H1 (cell line): ENCODE measurements around the gene WDR49. TPM values are rescaled to one million over a fixed set of nuclear protein-coding genes. Genes with fewer than 3 reads are reported as not detected.

ENCODE experiments used
- CTCF ChIA-PET: fragments of 300-600 bp; sonication (Branson Sonifier 250); formaldehyde crosslinking; loops from one replicate; lab custom pipeline; 2021; ENCODE audit not compliant: partially characterized antibody; lab: Charles Lee
- POLR2A ChIA-PET: fragments of 300-600 bp; sonication (Branson Sonifier 250); formaldehyde crosslinking; loops from one replicate; lab custom pipeline; 2021; ENCODE audit warnings: inconsistent platforms; ENCODE audit not compliant: partially characterized antibody; lab: Charles Lee
- DNase-seq, 2 experiments: peaks; one replicate each; pipeline versions ENCODE4 v3.0.0 to v3.0.0-alpha.2; 2010 to 2022; ENCODE audit warnings: low spot score in 2 of 2, low read depth in 1 of 2, mixed read lengths in 1 of 2
- FAIRE-seq: peaks from 2 replicates; lab custom pipeline; 2011; peaks lifted over from hg19 to GRCh38; lab: Jason Lieb, UNC
- H2AFZ ChIP-seq: 2 replicates; pipeline ENCODE4 v1.8.1; 2012; ENCODE audit warnings: low read length, inconsistent platforms
- H2AK5ac ChIP-seq: 2 replicates; pipeline ENCODE4 v1.6.1; 2013; ENCODE audit warnings: low read depth, low read length
- H2BK120ac ChIP-seq: replicated peaks from 2 replicates; pipeline ENCODE3; 2013; ENCODE audit warnings: low read depth, low read length, inconsistent platforms
- H2BK12ac ChIP-seq: 2 replicates; pipeline ENCODE4 v1.6.1; 2013; ENCODE audit warnings: low read depth, low read length
- H2BK15ac ChIP-seq: 2 replicates; pipeline ENCODE4 v1.6.1; 2013; ENCODE audit warnings: low read length
- H2BK20ac ChIP-seq: 2 replicates; pipeline ENCODE4 v1.6.1; 2013; ENCODE audit warnings: low read length
- H2BK5ac ChIP-seq: 2 replicates; pipeline ENCODE4 v1.6.1; 2013; ENCODE audit warnings: low read depth, low read length
- H3K14ac ChIP-seq: 2 replicates; pipeline ENCODE4 v1.6.1; 2013; ENCODE audit warnings: inconsistent platforms; ENCODE audit not compliant: insufficient read length
- H3K18ac ChIP-seq: 2 replicates; pipeline ENCODE4 v1.6.1; 2013; ENCODE audit warnings: low read length; ENCODE audit errors: extremely low read depth
- H3K23ac ChIP-seq: 2 replicates; pipeline ENCODE4 v1.6.1; 2013; ENCODE audit warnings: inconsistent platforms; ENCODE audit not compliant: insufficient read length
- H3K23me2 ChIP-seq: 2 replicates; pipeline ENCODE4 v1.6.1; 2013; ENCODE audit warnings: low read depth, low read length
- H3K27ac ChIP-seq: 2 replicates; pipeline ENCODE4 v1.6.1; 2011; ENCODE audit warnings: low read depth, low read length, inconsistent platforms
- H3K27me3 ChIP-seq, 4 experiments: replicated peaks in 1 of 4; 1 replicate in 1 of 4; 2 replicates in 3 of 4; pipeline versions ENCODE4 v1.6.1 to v1.8.1; 2011 to 2013; ENCODE audit warnings: low read length in 3 of 4, mild to moderate bottlenecking in 3 of 4, inconsistent platforms in 2 of 4, mixed read lengths in 2 of 4, moderate library complexity in 1 of 4; ENCODE audit not compliant: control insufficient read depth in 3 of 4, insufficient read depth in 3 of 4; ENCODE audit errors: extremely low read depth in 1 of 4
- H3K36me3 ChIP-seq, 4 experiments: 2 replicates each; pipeline versions ENCODE4 v1.6.1 to v1.8.1; 2011 to 2013; ENCODE audit warnings: mild to moderate bottlenecking in 4 of 4, low read length in 3 of 4, moderate library complexity in 2 of 4, control low read depth in 1 of 4, inconsistent platforms in 1 of 4; ENCODE audit not compliant: insufficient read depth in 4 of 4, control insufficient read depth in 2 of 4
- H3K4ac ChIP-seq: replicated peaks from 2 replicates; pipeline ENCODE3; 2013; ENCODE audit warnings: low read length, low read depth, mixed read lengths, inconsistent platforms; ENCODE audit not compliant: insufficient read length
- H3K4me1 ChIP-seq, 4 experiments: replicated peaks in 1 of 4; 1 replicate in 1 of 4; 2 replicates in 3 of 4; pipeline versions ENCODE4 v1.6.1 to v1.8.1; 2011 to 2013; ENCODE audit warnings: low read length in 3 of 4, inconsistent platforms in 2 of 4, mixed read lengths in 1 of 4; ENCODE audit not compliant: insufficient read depth in 4 of 4, control insufficient read depth in 3 of 4
- H3K4me2 ChIP-seq, 2 experiments: 2 replicates each; pipeline versions ENCODE4 v1.6.1 to v1.8.1; 2011 to 2013; ENCODE audit warnings: low read depth in 2 of 2, low read length in 2 of 2, control low read depth in 1 of 2, inconsistent platforms in 1 of 2, mild to moderate bottlenecking in 1 of 2; ENCODE audit not compliant: insufficient read depth in 1 of 2
- H3K4me3 ChIP-seq, 4 experiments: fragments of 200-600, 300-600 bp in 1 of 4; sonication (generic), shearing (Covaris generic), sonication (Bioruptor Twin) in 1 of 4; 2 replicates each; pipeline versions ENCODE4 v1.5.1 to v1.8.1; 2011 to 2016; ENCODE audit warnings: low read length in 4 of 4, low read depth in 3 of 4, control low read depth in 2 of 4, inconsistent platforms in 2 of 4, mild to moderate bottlenecking in 2 of 4, mixed read lengths in 1 of 4, moderate library complexity in 1 of 4; ENCODE audit not compliant: insufficient read depth in 2 of 4; ENCODE audit errors: extremely low read depth in 1 of 4
- H3K56ac ChIP-seq: replicated peaks from 2 replicates; pipeline ENCODE3; 2013; ENCODE audit warnings: low read depth, mild to moderate bottlenecking, mixed read lengths, low read length, inconsistent platforms; ENCODE audit not compliant: insufficient read length
- H3K79me1 ChIP-seq: 2 replicates; pipeline ENCODE4 v1.6.1; 2013; ENCODE audit warnings: low read depth, low read length, control low read depth
- H3K79me2 ChIP-seq, 2 experiments: 2 replicates each; pipeline versions ENCODE4 v1.6.1 to v1.8.1; 2012 to 2013; ENCODE audit warnings: low read length in 2 of 2, mild to moderate bottlenecking in 2 of 2, inconsistent platforms in 1 of 2; ENCODE audit not compliant: insufficient read depth in 2 of 2, control insufficient read depth in 1 of 2
- H3K9ac ChIP-seq, 4 experiments: replicated peaks in 1 of 4; 1 replicate in 1 of 4; 2 replicates in 3 of 4; pipeline versions ENCODE4 v1.6.1 to v1.8.1; 2011 to 2013; ENCODE audit warnings: low read depth in 3 of 4, low read length in 3 of 4, control low read depth in 2 of 4, mild to moderate bottlenecking in 2 of 4, moderate library complexity in 2 of 4, inconsistent platforms in 1 of 4; ENCODE audit errors: extremely low read depth in 1 of 4
- H3K9me3 ChIP-seq, 2 experiments: 2 replicates each; pipeline versions ENCODE4 v1.6.1 to v1.8.1; 2012 to 2013; ENCODE audit warnings: mild to moderate bottlenecking in 2 of 2, moderate library complexity in 2 of 2, control low read depth in 1 of 2, inconsistent platforms in 1 of 2, low read depth in 1 of 2, low read length in 1 of 2, mixed read lengths in 1 of 2; ENCODE audit not compliant: insufficient read depth in 2 of 2
- H4K20me1 ChIP-seq, 2 experiments: replicated peaks in 1 of 2; 2 replicates each; pipeline versions ENCODE3 to v1.8.1; 2011 to 2013; ENCODE audit warnings: inconsistent platforms in 2 of 2, low read length in 2 of 2, mild to moderate bottlenecking in 1 of 2; ENCODE audit not compliant: insufficient read depth in 2 of 2, control insufficient read depth in 1 of 2
- H4K5ac ChIP-seq: 2 replicates; pipeline ENCODE4 v1.6.1; 2013; ENCODE audit warnings: low read length, low read depth, mixed read lengths, inconsistent platforms; ENCODE audit not compliant: insufficient read length
- H4K8ac ChIP-seq: 2 replicates; pipeline ENCODE4 v1.8.0; 2013; ENCODE audit warnings: mild to moderate bottlenecking, moderate library complexity, low read length, inconsistent platforms; ENCODE audit not compliant: insufficient read depth; ENCODE audit errors: extremely low read depth
- H4K91ac ChIP-seq: replicated peaks from 2 replicates; pipeline ENCODE3; 2013; ENCODE audit warnings: low read length, mixed read lengths, inconsistent platforms; ENCODE audit not compliant: insufficient read length
- CTCF ChIP-seq, 3 experiments: IDR thresholded peaks; 1 replicate in 2 of 3; 2 replicates in 1 of 3; pipeline versions ENCODE4 v1.5.1 to v1.6.1; 2011; ENCODE audit warnings: low read length in 3 of 3, mild to moderate bottlenecking in 3 of 3, inconsistent platforms in 2 of 3, low read depth in 1 of 3, moderate library complexity in 1 of 3; ENCODE audit not compliant: insufficient read depth in 1 of 3; ENCODE audit errors: control extremely low read depth in 1 of 3
- EZH2 ChIP-seq: fragments of 200-600 bp; sonication (generic); IDR thresholded peaks from 2 replicates; pipeline ENCODE4 v1.7.1; 2012; ENCODE audit warnings: low read depth, mild to moderate bottlenecking, moderate library complexity, low read length, inconsistent platforms; ENCODE audit not compliant: severe bottlenecking
- POLR2AphosphoS5 ChIP-seq: IDR thresholded peaks from 2 replicates; pipeline ENCODE4 v1.6.1; 2011; ENCODE audit warnings: low read depth, low read length
- SAP30 ChIP-seq: fragments of 300-600 bp; sonication (generic); IDR thresholded peaks from 2 replicates; pipeline ENCODE4 v1.7.1; 2012; ENCODE audit warnings: low read length, moderate library complexity, mild to moderate bottlenecking, inconsistent platforms; ENCODE audit not compliant: insufficient read depth, insufficient replicate concordance
- TBP ChIP-seq: IDR thresholded peaks from 2 replicates; pipeline ENCODE4 v1.6.1; 2011; ENCODE audit warnings: low read depth, low read length, improper control_type of control experiment
- WGBS, 2 experiments: shearing (Covaris generic) in 1 of 2; methylation state at CpG; one replicate each; pipeline versions ENCODE4 v1.1.6 to v1.1.7; 2013 to 2015; ENCODE audit warnings: low lambda C conversion rate in 2 of 2, mixed read lengths in 2 of 2, inconsistent platforms in 1 of 2, low coverage in 1 of 2, missing lambda C conversion rate in 1 of 2; ENCODE audit not compliant: insufficient replicate concordance in 2 of 2, insufficient coverage in 1 of 2, insufficient read length in 1 of 2; ENCODE audit errors: extremely low coverage in 1 of 2, missing lambda C conversion rate in 1 of 2; 5-methylcytosine and 5-hydroxymethylcytosine counted together
- polyA plus RNA-seq, 7 experiments: library from polyadenylated mRNA; depleted of rRNA in 3 of 7; stranded (reverse) in 5 of 7; unstranded in 2 of 7; fragments of >200 nt in 5 of 7; fragments of 200-250 nt in 2 of 7; gene quantifications; 1 replicate in 5 of 7; 2 replicates in 1 of 7; 4 replicates in 1 of 7; pipeline versions ENCODE4 v1.2.1 to v1.2.3, GENCODE V29; 2011 to 2013; ENCODE audit warnings: missing spikeins in 2 of 7, mixed read lengths in 2 of 7
- total RNA-seq: library from RNA; stranded (reverse); fragmentation: NEBNext Ultra II Directional; extraction: Animal tissue kit (Norgen Biotek cat#: 25700); gene quantifications from 2 replicates; pipeline ENCODE4 v1.2.1, GENCODE V29; 2021

The WDR49 gene
- total and polyA plus RNA-seq, 2 of the 8 experiments (the other 6 are each of a cell fraction or from before 2014, with no cell fraction given), result 0.50 to 1.7 TPM

- H4K5ac ChIP-seq, result no peak overlapping the region
- no peak overlapping the region for H3K18ac ChIP-seq
- H2AFZ ChIP-seq, result no peak overlapping the region
- no peak overlapping the region for H2BK20ac ChIP-seq
- H3K4ac ChIP-seq, result no peak overlapping the region
- CTCF ChIA-PET, result interaction anchor here (1.2 to 1.3 kb wide), 3 partner anchors 14 to 231 kb away, joined by 3 to 4 read pairs (median 4); partner anchors contain the start of gene ZBBX
- no peak overlapping the region for H3K4me3 ChIP-seq
- no peak overlapping the region for H2BK12ac ChIP-seq
- H4K8ac ChIP-seq, result no peak overlapping the region
- no peak overlapping the region for H3K9ac ChIP-seq
- DNase-seq (no peak), FAIRE-seq (no peak)
- no peak overlapping the region for H2BK15ac ChIP-seq
- H4K20me1 ChIP-seq, result no peaks in the 10 kb centered on the region
- no peak overlapping the region for H2BK120ac ChIP-seq
- no peaks in the 10 kb centered on the region for H3K36me3 ChIP-seq
- H3K23ac ChIP-seq, result no peak overlapping the region
- H2BK5ac ChIP-seq, result no peak overlapping the region
- H3K79me1 ChIP-seq, result no peaks in the 10 kb centered on the region
- no peaks in the 10 kb centered on the region for H3K79me2 ChIP-seq
- no peak overlapping the region for H4K91ac ChIP-seq
- peak overlapping the region in 1 of 2 experiments; percentile 19; a peak in 1 of 4 replicates for H3K4me2 ChIP-seq
- H3K27me3 ChIP-seq, result no peaks in the 10 kb centered on the region
- H3K56ac ChIP-seq, result no peak overlapping the region
- H3K14ac ChIP-seq, result no peak overlapping the region
- H3K27ac ChIP-seq, result no peak overlapping the region
- no peaks in the 10 kb centered on the region for H3K23me2 ChIP-seq
- H2AK5ac ChIP-seq, result no peak overlapping the region
- peaks cover 0 to 17% (median 1%) of the 10 kb centered on the region in 4 experiments; a peak in 3 of 7 replicates for H3K4me1 ChIP-seq
- H3K9me3 ChIP-seq, result peaks cover 0 to 2% of the 10 kb centered on the region in 2 experiments; a peak in 1 of 4 replicates
- POLR2A ChIA-PET, result no interaction called here
- 93% methylated on average over 2 of the region's 2 CpGs; no CpG with 5 or more reads in 1 of the 2 experiments for WGBS, 2 experiments
- TF ChIP-seq SAP30, result no peak
- no peak for TF ChIP-seq CTCF (IDR thresholded peaks at IDR 0.05; ENCODE audit: control extremely low read depth in 1 of 3, insufficient read depth in 1 of 3, low read depth in 1 of 3, low read length in 3 of 3)
- no peak for TF ChIP-seq POLR2AphosphoS5
- TF ChIP-seq EZH2, result no peak
- no peak for TF ChIP-seq TBP
Measured at GRCh38 chr3:167453815-167454214, 199.9 kb downstream of the WDR49 start.
